ELF-1 (cell line): Measurements from ENCODE around the gene ZDHHC19.
"Not testable (repeated sequence)": the region's sequence is repeated elsewhere in the genome, so short reads cannot be mapped to it uniquely, and the experiment has no call there.

ENCODE experiments used
- DNase-seq: peaks from one replicate; pipeline ENCODE4 v3.0.0-alpha.2; 2016; ENCODE audit warnings: low read depth, low spot score

The ZDHHC19 gene

DNA sequence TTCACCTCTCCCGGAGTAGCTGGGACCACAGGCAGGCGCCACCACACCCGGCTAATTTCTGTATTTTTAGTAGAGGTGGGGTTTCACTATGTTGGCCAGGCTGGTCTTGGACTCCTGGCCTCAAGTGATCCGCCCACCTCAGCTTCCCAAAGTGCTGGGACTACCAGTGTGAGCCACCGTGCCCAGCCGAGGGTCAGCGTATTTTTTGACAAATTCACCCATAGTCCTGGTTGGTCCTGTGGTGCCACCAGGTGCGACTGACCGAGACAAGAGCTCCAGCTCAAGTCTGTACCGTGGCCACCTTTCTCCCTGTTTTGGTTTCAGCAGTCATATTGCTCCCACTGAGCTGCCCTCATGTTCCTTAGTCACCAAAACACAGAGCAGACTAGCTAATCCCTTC is 13.9 kb upstream of the ZDHHC19 start:
- no peak for DNase-seq

DNA sequence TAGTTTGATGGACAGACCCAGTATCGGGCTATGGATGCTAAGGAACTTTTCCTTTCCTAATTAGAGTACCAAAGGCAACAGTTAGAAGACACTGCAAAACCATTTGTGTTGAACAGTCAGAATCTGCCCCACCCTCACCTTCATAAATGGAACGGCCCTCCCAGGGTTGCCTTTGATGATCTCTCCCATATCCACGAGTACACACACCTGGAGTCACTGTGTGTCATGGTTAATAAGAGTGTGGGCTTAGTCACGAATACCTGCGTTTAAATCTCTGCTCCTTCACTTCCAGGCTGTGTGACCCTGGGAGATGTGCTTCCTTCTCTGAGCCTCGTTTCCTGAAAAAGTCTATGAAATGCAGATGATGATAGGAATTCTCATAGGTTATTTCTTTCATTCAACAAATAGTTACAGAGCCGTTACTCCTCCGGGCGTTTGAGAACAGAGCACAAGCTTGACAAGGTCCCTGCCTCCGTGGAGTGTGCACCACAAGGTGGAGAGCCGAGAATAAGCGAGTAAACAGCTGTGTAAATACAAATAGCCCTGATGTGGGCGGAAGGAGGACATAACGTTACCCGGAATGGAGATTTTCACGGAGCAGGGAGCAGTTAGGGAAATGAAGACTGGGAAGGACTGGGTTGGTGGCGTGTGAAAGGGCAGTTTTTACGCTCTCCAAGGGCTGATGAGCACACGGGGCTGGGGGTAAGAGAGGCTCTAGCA is 11.8 kb upstream of the ZDHHC19 start:
- no peak for DNase-seq

DNA sequence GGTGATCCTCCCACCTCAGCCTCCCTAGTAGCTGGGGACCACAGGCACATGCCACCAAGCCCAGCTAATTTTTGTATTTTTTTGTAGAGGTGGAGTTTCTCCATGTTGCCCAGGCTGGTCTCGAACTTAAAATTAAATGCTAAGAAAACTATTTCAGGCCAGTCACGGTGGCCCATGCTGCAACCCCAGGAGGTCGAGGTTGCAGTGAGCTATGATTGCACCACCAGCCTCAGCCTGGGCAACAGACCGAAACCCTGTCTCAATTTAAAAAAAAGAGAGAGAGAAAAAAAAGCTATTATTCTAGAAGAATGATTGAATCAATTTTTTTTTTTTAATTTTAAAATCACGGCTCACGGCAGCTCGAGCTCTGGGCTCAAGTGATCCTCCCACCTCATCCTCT is 9.8 kb upstream of the ZDHHC19 start:
- no peak for DNase-seq

DNA sequence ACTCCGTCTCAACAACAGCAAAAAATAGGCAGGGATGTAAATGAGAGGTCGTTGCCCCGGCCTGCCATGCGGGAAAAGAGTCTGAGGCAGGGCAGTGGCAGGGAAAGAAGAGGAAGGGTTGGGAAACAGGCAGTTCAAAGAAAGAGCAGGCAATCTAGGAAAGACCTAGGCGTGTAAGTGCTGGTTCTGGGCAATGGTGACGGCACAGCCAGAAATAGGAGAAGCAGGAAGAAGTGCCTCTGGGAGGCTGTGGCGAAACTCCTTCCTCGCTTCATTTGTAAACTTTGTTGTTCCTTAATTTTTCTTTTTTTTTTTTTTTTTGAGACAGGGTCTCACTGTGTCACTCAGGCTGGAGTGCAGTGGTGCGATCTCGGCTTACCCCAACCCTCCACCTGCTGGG is 9.4 kb upstream of the ZDHHC19 start:
- DNase-seq: no peak

DNA sequence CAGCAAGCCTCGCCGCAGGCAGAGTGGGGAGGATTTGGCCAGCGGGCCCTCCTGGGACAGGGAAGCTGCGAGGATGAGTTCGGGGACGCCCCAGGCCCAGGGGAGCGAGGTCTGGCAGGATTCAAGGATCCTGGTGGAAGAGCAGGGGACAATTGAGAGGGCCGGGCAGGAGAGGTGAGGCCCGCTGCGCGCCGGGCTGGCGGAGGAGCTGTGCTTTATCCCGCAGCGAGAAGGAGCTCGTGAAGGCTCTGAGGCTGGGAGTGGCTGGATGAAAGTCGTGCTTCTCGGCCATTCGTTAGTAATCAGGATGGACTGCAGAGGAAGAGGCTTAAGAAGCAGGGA is 8.7 kb upstream of the ZDHHC19 start:
- DNase-seq: peak; percentile 79

DNA sequence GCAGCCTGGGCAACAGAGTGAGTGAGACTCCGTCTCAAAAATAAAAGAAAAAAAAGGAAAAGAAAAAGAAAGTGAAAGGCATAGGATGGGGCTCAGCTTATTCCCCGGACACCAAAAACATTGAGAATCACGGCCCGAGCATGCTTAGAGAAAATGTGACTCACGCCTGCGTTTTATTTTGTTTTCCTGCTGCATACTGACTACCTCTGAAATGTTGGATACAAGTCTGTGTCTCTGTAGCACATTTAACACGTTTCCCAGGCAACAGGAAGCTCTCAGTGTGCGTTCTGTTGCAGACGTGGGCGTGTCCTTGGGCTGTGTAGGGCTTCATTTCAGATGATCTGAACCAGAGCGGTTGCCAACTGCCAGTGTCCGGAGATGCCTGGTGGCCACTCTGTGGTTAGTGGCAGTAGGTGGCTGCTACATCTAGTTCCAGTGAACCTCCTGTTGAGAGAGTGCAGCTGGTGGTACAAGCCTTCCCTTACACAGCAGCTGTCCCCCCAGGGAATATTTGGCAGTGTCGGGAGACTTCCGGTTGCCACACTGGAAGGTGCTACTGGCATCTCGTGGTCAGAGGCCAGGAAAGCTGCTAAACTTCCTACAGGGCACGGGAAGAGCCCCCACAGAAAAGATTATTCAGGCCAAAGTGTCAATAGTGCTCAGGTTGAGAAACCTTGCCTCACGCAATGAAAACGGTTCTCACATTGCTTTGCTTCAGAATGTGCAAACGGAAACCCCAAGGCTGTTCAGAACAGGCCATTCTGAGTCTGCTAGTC is 8.2 kb upstream of the ZDHHC19 start:
- DNase-seq: peak; percentile 68

DNA sequence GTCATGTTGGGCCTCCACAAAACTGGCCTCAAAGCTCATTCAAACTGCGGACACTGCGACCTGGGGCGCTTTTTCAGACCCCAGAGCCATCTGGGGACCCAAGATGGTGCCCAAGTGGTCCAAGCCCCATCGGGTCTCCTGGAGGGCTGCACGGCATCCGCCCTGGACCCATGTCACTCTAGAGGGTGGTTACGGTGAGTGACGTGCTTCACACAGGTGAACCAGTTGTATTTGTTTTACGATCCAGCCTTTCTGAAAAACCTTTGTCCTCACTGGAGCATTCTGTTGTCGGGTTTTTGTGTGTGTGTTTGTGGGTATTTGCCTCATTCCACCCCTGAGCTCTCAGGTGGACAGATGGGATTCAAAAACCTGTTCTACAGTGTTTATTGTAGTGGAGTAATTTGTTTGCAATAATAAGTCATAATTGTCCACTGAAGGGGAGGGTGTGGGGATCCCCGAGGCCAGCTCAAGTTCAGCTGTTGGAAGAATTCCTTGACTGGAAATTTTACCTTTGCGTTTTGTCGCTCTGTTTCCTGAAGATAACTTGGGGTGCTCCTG is 7.0 kb upstream of the ZDHHC19 start:
- DNase-seq: no peak

DNA sequence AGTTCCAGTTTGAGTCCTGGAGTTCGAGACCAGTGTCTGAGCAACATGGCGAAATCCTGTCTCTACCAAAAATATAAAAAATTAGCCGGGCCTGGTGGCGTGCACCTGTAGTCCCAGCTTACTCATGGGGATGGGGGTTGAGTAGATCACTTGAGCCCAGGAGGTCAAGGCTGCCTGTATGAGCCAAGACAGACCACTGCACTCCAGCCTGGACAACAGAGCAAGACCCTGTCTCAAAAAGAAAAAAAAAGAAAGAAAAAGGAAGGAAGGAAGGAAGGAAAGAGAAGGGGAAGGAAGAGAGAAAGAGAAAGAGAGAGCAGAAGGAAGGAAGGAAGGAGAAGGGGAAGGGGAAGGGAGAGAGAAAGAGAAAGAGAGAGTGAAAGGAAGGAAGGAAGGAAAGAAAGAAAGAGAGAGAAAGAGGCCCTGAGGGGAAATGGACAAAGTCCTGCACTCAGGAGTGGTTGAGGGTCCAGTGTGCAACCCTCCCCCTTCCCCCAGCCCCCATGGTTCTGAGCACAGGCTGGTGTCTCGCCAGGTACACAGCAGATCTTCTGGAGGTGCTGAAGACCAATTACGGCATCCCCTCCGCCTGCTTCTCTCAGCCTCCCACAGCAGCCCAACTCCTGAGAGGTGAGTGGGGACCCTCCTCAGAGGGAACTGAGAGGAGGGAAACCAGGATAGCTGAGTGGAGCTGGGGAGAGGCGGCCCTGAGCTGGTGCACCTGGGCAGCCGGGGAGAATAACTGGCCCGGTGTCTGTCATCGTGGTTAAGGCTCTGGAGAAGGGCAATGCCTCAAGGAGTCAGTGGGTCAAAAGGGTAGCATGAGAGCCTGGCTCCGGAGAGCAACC is 6.3 kb upstream of the ZDHHC19 start:
- no peak for DNase-seq

DNA sequence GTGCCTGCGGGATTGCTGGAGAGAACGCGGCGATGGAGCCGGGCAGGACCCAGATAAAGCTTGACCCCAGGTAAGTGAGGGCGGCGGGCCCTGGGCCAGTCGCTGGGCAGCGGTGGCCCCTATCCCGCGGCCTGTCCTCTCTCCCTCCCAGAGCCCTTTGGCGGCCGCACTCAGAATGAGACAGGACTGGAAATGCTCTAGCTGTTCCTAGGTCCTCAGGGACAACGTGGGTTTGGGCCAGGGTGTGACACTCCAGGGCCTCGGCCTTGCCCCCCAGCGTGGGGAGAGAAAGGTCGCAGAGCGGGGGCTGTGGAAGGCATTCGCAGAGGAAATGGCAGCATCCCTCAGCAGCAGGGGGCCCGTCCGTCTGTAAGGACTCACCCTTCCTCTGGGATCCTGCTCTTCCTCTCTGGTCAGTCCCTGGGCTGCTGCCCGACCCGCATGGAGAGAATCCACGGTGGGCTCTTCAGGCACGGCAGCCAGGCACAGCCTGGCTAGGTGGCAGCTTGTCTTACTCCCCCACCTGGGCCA is 5.5 kb upstream of the ZDHHC19 start:
- no peak for DNase-seq

DNA sequence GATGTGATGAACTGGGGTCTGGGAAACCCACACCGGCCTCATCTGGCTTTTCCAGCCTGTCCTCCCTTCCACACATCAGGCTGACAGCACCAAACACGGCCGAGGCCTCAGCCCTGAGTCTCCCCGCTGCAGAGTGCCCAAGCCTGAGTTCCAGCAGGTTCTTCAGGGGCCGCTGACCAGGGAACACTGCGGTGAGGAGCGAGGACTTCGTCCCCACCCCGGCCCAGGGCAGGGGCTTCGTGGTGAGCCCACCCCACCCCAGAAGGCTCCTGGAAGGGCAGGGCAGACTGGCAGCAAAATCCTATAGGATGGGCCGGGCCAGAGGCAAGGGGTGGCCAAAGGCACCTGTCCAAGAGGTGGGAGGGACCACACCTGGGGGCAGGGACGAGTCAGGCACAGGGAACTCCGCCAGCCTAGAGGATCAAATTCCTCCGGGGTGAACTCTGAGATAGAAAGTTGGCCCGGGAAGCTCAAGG is 4.9 kb upstream of the ZDHHC19 start, which contains the start of gene SLC51A:
TSS of gene SLC51A (plus strand) at position 446 of the 476 bp plus-strand sequence. CDS start 179 bp downstream, outside the sequence.
- no peak for DNase-seq

DNA sequence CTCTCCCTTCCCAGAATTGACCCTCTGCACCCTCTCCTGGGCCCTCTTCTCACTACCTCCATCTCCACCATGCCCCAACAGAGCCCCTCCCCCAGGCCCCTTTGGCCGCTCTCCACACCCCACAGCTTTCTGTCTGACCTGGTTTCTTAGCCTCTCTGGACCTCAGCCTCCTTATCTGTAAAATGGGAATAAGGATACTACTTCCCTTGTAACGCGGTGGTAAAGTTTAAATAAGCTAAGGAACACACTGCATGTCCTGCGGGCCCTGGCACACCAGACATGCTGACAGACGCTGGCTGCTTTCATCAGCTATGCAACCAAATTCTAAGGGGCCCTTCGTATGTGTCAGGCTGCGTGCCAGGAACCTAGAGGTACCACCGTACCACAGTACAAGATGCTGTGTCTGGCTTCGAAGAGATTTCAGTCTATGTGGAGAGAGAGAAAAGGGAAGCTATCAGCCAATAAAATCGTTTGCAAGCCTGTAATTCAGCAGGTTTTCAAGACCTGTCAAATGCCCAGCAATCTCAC is 4.4 kb upstream of the ZDHHC19 start:
- DNase-seq: no peak

DNA sequence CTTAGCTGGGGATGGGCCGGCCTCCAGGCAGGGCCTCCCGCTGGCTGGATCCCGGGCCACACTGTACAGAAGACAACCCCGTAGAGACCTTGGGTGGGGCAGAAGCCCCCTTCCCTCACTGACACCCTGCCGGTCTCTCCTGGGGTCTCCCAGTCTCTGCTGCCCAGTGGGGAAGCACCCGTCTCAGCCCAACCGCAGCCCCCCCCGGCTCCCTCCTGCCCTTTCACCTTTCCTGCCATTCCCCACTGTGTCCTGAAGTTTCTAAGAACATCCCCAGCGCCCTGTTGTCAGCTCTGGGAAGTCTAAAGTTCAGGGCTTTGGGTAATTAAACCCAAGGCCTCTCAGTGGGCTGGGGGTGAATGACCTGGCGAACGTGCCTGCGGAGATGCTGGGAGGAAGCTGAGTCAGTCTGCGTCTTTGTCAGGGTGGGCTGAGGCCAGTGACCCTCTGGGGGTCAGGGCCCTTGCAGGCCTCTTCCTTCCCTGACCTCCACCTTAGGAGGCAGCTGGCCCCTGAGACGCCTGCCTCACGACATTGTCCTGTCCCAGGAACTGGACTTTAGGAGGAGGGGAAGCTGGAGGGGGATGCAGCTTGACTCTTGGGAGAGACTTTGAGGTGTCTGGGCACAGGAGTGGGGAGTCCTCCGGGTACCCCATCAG is 3.7 kb upstream of the ZDHHC19 start:
- DNase-seq: no peak

DNA sequence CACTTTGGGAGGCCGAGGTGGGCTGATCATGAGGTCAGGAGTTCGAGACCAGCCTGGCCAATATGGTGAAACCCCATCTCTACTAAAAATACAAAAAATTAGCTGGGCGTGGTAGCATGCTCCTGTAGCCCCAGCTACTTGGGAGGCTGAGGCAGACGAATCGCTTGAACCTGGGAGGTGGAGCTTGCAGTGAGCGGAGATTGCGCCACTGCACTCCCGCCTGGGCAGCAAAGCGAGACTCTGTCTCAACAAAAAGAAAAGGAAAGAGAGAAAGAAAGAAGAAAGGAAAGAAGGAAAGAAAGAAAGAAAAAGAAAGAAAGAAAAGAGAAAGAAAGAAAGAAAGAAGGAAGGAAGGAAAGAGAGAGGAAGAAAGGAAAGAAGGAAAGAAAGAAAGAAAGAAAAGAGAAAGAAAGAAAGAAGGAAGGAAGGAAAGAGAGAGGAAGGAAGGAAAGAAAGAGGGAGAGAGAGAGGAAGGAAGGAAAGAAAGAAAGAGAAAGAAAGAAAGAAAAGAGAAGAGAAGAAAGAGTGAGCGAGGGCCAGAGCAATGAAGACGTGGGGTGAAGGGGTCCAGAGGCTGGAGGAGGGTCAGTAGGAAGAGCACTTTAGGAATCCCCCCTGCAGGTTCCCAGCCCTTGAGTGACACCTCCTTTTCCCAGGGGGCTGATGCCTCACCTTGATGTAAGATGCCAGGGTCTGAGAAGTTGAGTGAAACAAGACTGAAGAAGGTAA is 1.1 kb downstream of the ZDHHC19 start:
- not testable (repeated sequence) for DNase-seq

DNA sequence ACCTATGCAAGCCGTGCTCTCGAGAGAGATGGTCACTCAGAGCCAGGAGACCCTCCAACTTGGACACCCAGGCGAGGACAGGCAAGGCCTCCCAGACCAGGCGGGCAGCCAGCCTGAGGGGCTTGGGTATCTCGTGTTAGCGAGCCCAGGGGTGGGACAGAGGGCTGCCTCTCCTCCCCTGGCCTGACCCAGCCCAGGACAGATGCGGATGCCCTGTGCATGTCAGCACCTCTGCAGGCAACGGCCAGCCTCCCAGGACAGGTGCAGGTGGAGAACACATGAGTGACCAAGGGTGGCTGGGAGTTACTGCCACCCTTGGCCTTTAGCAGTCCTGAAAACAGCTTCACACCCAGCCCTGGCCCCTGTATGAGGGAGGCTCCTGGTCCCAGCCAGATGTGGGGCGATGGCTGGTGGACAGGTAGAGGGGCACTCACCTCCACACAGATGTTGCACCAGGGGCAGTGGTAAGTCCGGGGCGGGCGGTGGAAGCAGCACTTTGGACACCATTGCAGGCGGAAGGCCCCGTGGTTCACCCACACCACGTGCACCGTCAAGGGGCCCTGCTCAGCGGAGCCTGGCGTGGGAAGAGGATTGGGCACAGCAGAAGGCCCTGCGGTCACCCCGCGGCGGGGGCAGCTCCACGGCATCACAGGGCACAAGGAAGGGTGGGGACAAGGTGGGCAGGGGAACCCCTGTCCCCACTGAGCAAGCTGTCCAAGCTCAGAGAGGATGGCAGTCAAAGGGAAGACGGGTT is 2.1 kb downstream of the ZDHHC19 start:
- DNase-seq: no peak

DNA sequence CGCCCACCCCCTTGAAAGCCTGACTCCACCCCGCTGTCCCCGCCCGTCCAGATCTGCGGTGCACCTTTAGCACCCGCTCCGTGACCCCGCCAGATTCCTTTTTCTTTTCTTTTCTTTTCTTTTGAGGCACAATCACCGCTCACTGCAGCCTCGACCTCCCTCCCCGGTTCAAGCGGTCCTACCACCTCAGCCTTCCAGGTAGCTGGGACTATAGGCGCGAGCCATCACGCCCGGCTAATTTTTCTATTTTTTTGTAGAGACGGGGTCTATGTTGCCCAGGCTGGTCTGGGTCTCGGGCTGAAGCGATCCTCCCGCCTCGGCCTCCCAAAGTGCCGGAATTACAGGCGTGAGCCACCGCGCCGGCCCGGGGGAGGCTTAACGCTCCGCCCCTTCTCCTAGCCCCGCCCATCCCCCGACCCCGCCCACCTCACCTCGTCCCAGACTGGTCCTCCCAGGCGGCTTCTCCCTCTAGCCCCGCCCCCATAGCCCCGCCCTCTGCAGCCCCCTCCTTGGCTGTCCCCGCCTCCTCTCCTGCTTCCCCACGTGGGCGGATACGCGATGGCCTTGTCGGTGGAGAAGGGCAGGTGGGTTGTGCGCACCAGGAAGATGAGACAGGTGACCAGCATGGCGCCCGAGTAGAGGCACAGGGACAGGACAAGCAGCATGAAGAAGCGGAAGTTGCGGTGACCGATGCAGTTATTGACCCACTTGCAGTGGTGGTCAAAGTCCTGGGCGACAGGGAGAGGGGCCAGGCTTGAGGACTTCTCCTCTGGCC is 3.2 kb downstream of the ZDHHC19 start:
- DNase-seq: peak; percentile 56

DNA sequence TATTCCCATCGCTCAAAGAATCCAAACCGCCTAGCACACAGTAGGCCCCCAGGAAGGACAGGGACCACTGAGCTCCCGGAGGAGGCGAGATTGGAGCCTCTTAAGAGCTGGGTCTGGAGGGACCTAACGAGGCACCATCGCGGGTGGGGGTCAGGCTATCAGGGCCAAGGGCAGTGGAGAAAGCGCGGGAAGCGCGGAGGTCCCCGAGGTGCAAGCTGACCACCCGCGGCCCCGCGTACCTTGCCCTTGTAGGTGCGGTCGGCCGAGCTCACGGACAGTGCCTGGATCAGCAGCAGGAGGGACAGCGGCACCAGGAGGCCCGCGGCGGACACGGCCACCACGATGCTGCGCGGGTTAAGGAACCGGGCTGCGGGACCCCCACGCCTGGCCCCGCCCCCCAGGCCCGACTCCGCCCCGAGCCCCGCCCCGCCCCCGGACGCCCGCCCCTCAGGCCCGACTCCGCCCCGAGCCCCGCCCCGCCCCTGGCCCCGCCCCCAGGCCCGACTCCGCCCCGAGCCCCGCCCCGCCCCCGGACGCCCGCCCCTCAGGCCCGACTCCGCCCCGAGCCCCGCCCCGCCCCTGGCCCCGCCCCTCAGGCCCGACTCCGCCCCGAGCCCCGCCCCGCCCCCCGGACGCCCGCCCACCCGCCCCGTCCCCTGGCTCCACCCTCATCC is 3.9 kb downstream of the ZDHHC19 start:
- peak; percentile 37 for DNase-seq

DNA sequence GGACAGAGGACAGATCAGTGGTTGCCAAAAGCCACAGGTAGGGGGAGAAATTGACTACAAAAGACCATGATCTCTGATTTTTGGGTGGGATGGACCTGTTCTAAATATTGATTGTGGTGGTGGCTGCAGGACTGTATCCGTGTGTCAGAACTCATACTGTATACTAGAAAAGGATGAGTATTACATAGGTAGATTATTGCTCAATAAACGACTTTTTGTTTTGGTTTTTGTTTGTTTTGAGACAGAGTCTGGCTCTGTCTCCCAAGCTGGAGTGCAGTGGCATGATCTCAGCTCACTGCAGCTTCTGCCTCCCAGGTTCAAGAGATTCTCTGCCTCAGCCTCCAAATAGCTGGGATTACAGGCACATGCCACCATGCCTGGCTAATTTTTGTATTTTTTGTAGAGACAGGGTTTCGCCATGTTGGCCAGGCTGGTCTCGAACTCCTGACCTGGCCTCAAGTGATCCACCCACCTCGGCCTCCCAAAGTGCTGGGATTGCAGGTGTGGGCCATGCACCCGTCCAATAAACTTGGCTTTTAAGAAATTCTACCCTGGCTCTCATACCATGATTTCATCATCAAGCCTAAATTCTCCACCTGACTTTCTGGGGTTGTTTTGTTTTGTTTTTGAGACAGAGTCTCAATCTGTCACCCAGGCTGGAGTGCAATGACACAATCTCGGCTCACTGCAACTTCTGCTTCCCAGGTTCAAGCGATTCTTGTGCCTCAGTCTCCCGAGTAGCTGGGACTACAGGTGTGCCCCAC is 5.6 kb downstream of the ZDHHC19 start:
- not testable (repeated sequence) for DNase-seq
